SK-N-SH (cell line): ENCODE data around the gene PIGN. TPM values are rescaled to one million over a fixed set of nuclear protein-coding genes. Genes with fewer than 3 reads are reported as not detected.

Experiments used
- CTCF ChIA-PET: fragments of 300-600, 350-600 bp; formaldehyde crosslinking; extraction: SDS; loops from one replicate; lab custom pipeline; 2021; lab: Yijun Ruan, JAX
- POLR2A ChIA-PET: fragments of 350-600 bp; sonication (Branson Sonifier 250); formaldehyde crosslinking; extraction: SDS; loops from one replicate; lab custom pipeline; 2020; ENCODE audit warnings: antibody characterized with exemption, inconsistent platforms; lab: Yijun Ruan, JAX
- DNase-seq: peaks from one replicate; pipeline ENCODE4 v3.0.0; 2012
- H2AFZ ChIP-seq: fragments of 200-600 bp; sonication (generic); 2 replicates; pipeline ENCODE4 v1.8.1; 2016; ENCODE audit warnings: antibody characterized with exemption, mild to moderate bottlenecking, low read depth
- H3F3A ChIP-seq: fragments of 200-600 bp; sonication (generic); replicated peaks from 2 replicates; pipeline ENCODE3; 2016; ENCODE audit warnings: antibody characterized with exemption, mild to moderate bottlenecking; ENCODE audit not compliant: insufficient read depth
- H3K27ac ChIP-seq, 2 experiments: fragments of 200-500 bp in 1 of 2; fragments of 200-600 bp in 1 of 2; sonication (Bioruptor generic) in 1 of 2; sonication (generic), shearing (Covaris generic) in 1 of 2; 2 replicates each; pipeline versions ENCODE4 v1.5.1 to v1.6.1; 2014 to 2016; ENCODE audit warnings: low read depth in 2 of 2, inconsistent platforms in 1 of 2, low read length in 1 of 2, mild to moderate bottlenecking in 1 of 2, mixed read lengths in 1 of 2
- H3K27me3 ChIP-seq: fragments of 200-600 bp; sonication (generic), shearing (Covaris generic); 2 replicates; pipeline ENCODE4 v1.6.1; 2016; ENCODE audit warnings: mixed run types; ENCODE audit not compliant: insufficient read depth
- H3K36me3 ChIP-seq, 2 experiments: fragments of 200-500 bp in 1 of 2; fragments of 200-600 bp in 1 of 2; sonication (Bioruptor generic) in 1 of 2; sonication (generic) in 1 of 2; replicated peaks in 1 of 2; 2 replicates each; pipeline versions ENCODE3 to v1.5.1; 2014 to 2016; ENCODE audit warnings: low read length in 1 of 2, mild to moderate bottlenecking in 1 of 2; ENCODE audit not compliant: insufficient read depth in 2 of 2, control insufficient read depth in 1 of 2
- H3K4me1 ChIP-seq, 2 experiments: fragments of 200-500 bp in 1 of 2; fragments of 200-600 bp in 1 of 2; sonication (Bioruptor generic) in 1 of 2; sonication (generic), shearing (Covaris generic) in 1 of 2; 2 replicates each; pipeline versions ENCODE4 v1.5.1 to v1.6.1; 2014 to 2016; ENCODE audit warnings: low read depth in 1 of 2, low read length in 1 of 2, mixed run types in 1 of 2; ENCODE audit not compliant: insufficient read depth in 2 of 2, control insufficient read depth in 1 of 2
- H3K4me2 ChIP-seq: fragments of 200-600 bp; sonication (generic), shearing (Covaris generic); 2 replicates; pipeline ENCODE4 v1.6.1; 2017; ENCODE audit warnings: mixed run types
- H3K4me3 ChIP-seq, 2 experiments: fragments of 200-500 bp in 1 of 2; fragments of 200-600 bp in 1 of 2; sonication (Bioruptor generic) in 1 of 2; sonication (generic), shearing (Covaris generic) in 1 of 2; 2 replicates each; pipeline versions ENCODE4 v1.5.1 to v1.8.1; 2014 to 2016; ENCODE audit warnings: low read depth in 2 of 2, inconsistent platforms in 1 of 2, low read length in 1 of 2, mild to moderate bottlenecking in 1 of 2, mixed read lengths in 1 of 2, moderate library complexity in 1 of 2
- H3K79me2 ChIP-seq: fragments of 200-600 bp; sonication (generic); 2 replicates; pipeline ENCODE4 v1.8.1; 2017; ENCODE audit warnings: mild to moderate bottlenecking; ENCODE audit not compliant: insufficient read depth
- H3K9ac ChIP-seq: fragments of 200-600 bp; sonication (generic); 2 replicates; pipeline ENCODE4 v1.6.1; 2017; ENCODE audit warnings: mixed run types
- H3K9me2 ChIP-seq: fragments of 200-600 bp; sonication (generic); 2 replicates; pipeline ENCODE4 v1.6.1; 2017; ENCODE audit warnings: mixed run types
- H3K9me3 ChIP-seq: fragments of 200-600 bp; sonication (generic); 2 replicates; pipeline ENCODE4 v1.6.1; 2017; ENCODE audit warnings: mixed run types, mild to moderate bottlenecking, moderate library complexity
- H4K20me1 ChIP-seq: fragments of 200-600 bp; sonication (generic); 2 replicates; pipeline ENCODE4 v1.6.1; 2017; ENCODE audit warnings: mild to moderate bottlenecking, mixed run types; ENCODE audit not compliant: insufficient read depth
- CHD2 ChIP-seq: fragments of 150-350 bp; IDR thresholded peaks from 2 replicates; pipeline ENCODE4 v1.6.1; 2018; ENCODE audit warnings: low read length; ENCODE audit not compliant: partially characterized antibody
- CTCF ChIP-seq: fragments of 200-600 bp; sonication (generic); IDR thresholded peaks from 2 replicates; pipeline ENCODE4 v1.6.1; 2017; ENCODE audit warnings: antibody characterized with exemption, mild to moderate bottlenecking, moderate library complexity
- EP300 ChIP-seq, 2 experiments: IDR thresholded peaks; 2 replicates each; pipeline versions ENCODE4 v1.4.0 to v1.6.1; 2012; ENCODE audit warnings: borderline replicate concordance in 1 of 2, low read depth in 1 of 2, low read length in 1 of 2
- MAX ChIP-seq: IDR thresholded peaks from 2 replicates; pipeline ENCODE4 v1.4.0; 2012; ENCODE audit warnings: low read depth
- NRF1 ChIP-seq: IDR thresholded peaks from 2 replicates; pipeline ENCODE4 v1.6.1; 2012; ENCODE audit warnings: low read depth, mild to moderate bottlenecking, low read length
- RAD21 ChIP-seq: IDR thresholded peaks from 2 replicates; pipeline ENCODE4 v1.6.1; 2012; ENCODE audit warnings: mild to moderate bottlenecking, low read length
- REST ChIP-seq: IDR thresholded peaks from 2 replicates; pipeline ENCODE4 v1.6.1; 2012; ENCODE audit warnings: mild to moderate bottlenecking, low read depth, low read length, moderate library complexity
- SMC3 ChIP-seq: IDR thresholded peaks from 2 replicates; pipeline ENCODE4 v1.6.1; 2012; ENCODE audit warnings: low read depth, low read length, improper control_type of control experiment
- WGBS: methylation state at CpG from one replicate; pipeline ENCODE4 v1.1.6; 2017; ENCODE audit warnings: low lambda C conversion rate; 5-methylcytosine and 5-hydroxymethylcytosine counted together
- polyA plus RNA-seq, 3 experiments: library from polyadenylated mRNA; depleted of rRNA; stranded (reverse); fragments of >200 nt; gene quantifications; 2 replicates each; pipeline ENCODE4 v1.2.3, GENCODE V29; 2012
- TF ChIP-seq, protein P1 (sequence below): fragments of 150-350 bp; IDR thresholded peaks from 2 replicates; pipeline ENCODE4 v1.6.1; 2016; ENCODE audit warnings: mild to moderate bottlenecking, low read depth, low read length

The PIGN gene
- polyA plus RNA-seq, 1 of the 3 experiments (the other 2 are of a cell fraction) = 6.1 TPM

DNA sequence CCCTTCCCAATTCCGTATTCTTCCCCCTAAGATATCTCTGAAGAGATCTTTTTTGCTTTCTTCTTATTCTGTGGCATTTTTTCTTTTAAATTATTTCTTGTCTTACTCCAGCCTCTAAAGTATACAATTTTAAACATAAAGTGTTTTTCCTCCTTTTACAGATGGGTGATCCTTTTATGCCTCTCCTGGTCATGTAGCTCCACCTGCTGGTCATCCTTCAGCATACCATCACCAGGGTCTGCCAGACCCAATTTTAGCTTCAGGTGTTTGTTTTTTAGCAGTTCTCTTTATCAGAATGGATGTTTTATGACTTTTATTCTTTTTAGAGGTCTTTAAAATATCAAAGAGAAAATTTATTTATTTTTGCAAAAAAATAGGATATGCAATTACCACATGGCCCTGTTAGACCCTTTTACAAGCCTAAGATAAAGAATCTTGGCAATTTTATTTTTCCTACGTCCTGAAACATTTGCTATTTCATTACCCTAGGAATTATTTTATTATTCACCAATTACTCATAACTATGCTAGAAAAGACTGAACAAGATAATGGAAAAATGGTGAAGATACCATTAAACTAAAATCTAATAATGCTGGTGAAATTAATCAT, 55.5 kb downstream of the PIGN start:
- no peaks in the 10 kb centered on the region for H4K20me1 ChIP-seq
- no peak overlapping the region for H3K27ac ChIP-seq
- no peaks in the 10 kb centered on the region for H3K79me2 ChIP-seq
- no peak overlapping the region for H3K4me2 ChIP-seq
- peak; percentile 50 for DNase-seq
- no peak overlapping the region for H2AFZ ChIP-seq
- no peak overlapping the region; a peak in 1 of 4 replicates for H3K4me3 ChIP-seq
- 93% methylated on average over 2 of the region's 2 CpGs for WGBS
- CTCF ChIA-PET = interaction anchor here (0.5 to 5.6 kb wide), 80 partner anchors 9 to 1462 kb away, joined by 3 to 87 read pairs (median 4); no protein-coding TSS in a partner anchor
- peak; percentile 93 for TF ChIP-seq SMC3
- TF ChIP-seq CTCF = peak; percentile 99
- TF ChIP-seq, protein P1, sequence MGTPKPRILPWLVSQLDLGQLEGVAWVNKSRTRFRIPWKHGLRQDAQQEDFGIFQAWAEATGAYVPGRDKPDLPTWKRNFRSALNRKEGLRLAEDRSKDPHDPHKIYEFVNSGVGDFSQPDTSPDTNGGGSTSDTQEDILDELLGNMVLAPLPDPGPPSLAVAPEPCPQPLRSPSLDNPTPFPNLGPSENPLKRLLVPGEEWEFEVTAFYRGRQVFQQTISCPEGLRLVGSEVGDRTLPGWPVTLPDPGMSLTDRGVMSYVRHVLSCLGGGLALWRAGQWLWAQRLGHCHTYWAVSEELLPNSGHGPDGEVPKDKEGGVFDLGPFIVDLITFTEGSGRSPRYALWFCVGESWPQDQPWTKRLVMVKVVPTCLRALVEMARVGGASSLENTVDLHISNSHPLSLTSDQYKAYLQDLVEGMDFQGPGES = no peak
- 0 out of 2 replicates have a peak, but pooled peaks have one; percentile 9 for TF ChIP-seq NRF1
- no peak for TF ChIP-seq CHD2
- no peak for TF ChIP-seq REST
- 0 out of 2 replicates have a peak, but pooled peaks have one; percentile 21 for TF ChIP-seq MAX
- no peak for TF ChIP-seq EP300 (IDR thresholded peaks at IDR 0.05; ENCODE audit: borderline replicate concordance in 1 of 2, low read depth in 1 of 2, low read length in 1 of 2)
- TF ChIP-seq RAD21 = peak; percentile 99
- TF ChIP-seq, all 33 proteins: peak for 5
- Histone ChIP-seq H3K27me3 (no peaks in the 10 kb centered on the region), H3F3A (peaks cover 3% of the 10 kb centered on the region), H3K36me3 (no peaks in the 10 kb centered on the region), H3K9me2 (no peaks in the 10 kb centered on the region), H3K9ac (no peak overlapping the region), H3K9me3 (no peaks in the 10 kb centered on the region), H3K4me1 (peaks cover 0 to 4% of the 10 kb centered on the region in 2 experiments; a peak in 2 of 4 replicates)
- POLR2A ChIA-PET = no interaction called here
